GM18511 (cell line): ENCODE data around the gene ST6GALNAC6.
"Not testable (repeated sequence)": the region's sequence is repeated elsewhere in the genome, so short reads cannot be mapped to it uniquely, and the experiment has no call there.

Experiments used
- ATAC-seq: cut with Tn5 transposase; IDR thresholded peaks from one replicate; pipeline ENCODE4 v1.9.1; 2021; ENCODE audit warnings: mild to moderate bottlenecking, moderate library complexity; ENCODE audit not compliant: unreplicated experiment

The ST6GALNAC6 gene

DNA sequence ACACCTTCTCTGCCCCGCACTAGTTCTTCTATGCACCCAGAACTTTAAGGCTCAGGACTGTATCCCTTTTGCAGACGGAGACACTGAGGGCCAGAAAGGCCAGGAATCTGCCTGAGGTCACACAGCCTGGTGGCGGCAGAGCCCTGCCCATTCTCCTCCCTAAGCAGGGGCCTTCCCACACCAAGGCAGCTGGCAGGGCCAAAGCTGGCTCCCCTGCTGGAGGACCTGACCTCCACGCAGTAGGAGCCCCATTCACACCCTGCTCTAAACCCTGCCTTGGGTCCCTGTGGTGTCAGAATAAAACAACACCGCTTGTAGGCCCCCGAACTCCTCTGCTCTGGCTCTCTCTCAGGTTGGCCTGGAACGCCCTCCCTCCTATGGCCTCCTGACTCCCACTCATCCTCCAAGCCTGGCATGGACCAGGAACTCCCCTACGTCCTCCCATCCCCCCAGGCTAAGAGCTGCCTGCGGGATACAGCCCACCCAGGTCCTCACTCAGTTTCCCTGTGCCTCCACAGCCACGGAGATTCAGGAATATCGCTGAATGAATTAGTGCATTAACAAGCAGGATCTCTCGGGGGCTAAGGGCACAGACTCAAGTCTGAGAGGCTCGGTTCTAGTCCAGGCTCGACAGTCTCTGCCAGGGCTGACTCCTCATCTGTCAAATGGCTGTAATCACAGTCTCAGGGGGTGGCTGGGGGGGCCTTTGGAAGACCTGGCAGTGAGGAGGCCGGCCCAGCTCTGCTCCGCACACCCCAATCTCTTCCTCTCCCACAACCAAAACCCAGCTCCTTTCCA is 2.8 kb downstream of the ST6GALNAC6 start:
- no peak for ATAC-seq

GRCh38 chr9:127895811-127896210 is 3.6 kb downstream of the ST6GALNAC6 start:
- ATAC-seq = no peak

- ATAC-seq = no peak
These were observed 6.0 kb downstream of the ST6GALNAC6 start for GRCh38 chr9:127893392-127893791.

DNA sequence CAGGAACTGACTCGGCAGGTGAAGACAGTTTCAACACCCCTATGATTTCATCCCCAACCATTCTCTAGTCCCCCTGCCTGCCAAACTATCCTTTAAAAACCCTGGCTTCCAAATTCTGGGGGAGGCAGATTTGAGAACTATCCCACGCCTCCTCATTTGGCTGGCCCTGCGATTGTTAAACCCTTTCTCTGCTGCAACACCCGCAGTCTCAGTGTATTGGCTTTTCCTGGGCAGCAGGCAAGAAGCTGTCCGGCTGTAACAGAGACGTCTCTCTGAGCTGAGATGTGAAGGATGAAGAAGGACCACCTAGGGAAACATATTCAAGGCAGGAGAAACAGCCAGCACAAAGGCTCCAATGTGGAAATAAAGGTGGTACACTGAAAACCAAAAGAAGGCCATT is 6.6 kb downstream of the ST6GALNAC6 start:
- ATAC-seq = no peak

- no peak for ATAC-seq
These were observed 9.3 kb downstream of the ST6GALNAC6 start for GRCh38 chr9:127890053-127890452.

GRCh38 chr9:127887792-127888191 is 11.6 kb downstream of the ST6GALNAC6 start:
- ATAC-seq = no peak

DNA sequence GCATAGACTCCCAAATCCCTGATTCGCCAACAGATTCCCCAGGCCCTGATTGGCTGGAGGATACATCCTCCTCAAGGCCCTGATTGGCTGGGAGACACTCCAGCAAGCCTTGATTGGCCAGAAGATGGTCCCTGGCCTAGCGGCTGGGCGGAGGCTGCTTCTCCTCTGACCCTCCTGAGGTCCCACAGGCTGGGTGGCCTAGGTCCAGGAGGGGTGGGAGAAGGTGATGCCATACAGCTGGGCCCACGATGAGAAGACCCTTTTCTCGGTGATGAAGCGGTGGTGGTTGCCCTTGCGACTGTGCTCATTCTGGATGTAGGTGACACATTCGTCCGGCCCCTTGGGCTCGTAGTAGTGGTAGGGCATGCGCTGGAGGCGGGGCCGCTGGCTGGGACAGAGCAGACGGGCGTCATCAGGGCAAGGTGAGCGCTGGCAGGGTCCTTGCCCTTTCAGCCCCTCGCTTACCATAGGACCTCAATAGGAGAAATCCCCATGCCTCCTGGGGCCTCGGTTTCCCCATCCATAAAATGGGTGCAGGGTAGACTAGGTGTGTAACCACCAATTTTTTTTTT is 12.9 kb downstream of the ST6GALNAC6 start:
- no peak for ATAC-seq

DNA sequence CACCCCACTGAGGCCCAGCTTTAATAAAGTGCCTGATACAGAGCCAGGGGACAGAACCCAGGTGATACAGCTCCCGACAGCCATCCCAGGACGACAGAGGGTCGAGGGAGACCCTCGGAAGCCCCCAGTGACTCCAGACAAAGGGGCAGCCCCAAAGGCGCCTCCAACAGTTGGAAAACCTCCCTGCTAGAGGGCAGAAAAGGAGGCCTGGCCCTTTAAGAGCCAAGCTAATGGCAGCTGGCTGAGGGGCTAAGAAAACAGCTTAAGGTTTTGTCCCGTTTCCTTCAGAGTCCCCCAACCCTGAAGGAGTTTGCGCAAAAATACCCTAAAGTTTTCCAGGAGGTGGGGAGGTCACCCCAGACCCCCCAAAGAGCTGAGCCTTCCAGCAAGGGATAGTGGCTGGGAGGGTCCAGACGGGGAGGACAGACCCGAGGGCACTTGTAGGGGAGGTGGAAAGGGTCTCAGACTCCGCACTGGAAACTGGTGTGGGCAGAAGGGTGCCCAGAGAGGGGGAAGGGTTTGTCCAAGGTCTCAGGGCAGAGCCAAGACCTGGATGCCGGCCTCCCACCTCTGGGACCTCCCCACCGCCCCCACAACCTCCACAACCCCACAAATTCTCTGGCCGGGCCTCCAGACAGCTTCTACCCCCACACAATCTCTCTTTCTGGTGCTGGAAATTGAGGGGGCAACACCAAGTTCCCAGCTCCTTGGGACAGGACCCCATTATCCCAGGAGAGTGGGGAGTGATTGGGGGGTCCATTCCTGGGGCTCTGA is 13.7 kb downstream of the ST6GALNAC6 start:
- ATAC-seq = no peak

DNA sequence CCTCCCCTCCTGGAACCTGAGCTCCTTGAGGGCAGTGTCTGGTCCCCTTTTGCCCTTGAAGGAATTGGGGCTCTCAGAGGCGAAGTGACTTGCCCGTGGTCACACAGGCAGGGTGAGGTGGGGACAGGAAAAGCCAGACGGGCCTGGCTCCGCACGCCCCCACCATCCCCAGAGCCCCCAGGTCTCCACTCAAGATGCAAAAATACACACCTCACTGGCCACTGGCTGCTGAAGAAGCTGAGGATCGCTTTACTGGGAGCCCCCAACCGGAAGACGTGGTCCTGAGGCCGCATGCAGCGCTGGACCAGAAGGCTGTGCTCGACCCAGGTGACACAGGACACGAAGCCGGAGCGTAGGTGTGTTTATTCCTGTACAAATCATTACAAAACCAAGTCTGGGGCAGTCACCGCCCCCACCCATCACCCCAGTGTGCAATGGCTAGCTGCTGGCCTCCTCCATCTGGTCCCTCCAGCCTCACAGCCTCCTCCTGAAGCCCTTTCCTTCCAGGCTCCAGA is 14.4 kb downstream of the ST6GALNAC6 start:
- ATAC-seq = no peak

- ATAC-seq = no peak
These were observed 14.9 kb downstream of the ST6GALNAC6 start for GRCh38 chr9:127884427-127884911.

DNA sequence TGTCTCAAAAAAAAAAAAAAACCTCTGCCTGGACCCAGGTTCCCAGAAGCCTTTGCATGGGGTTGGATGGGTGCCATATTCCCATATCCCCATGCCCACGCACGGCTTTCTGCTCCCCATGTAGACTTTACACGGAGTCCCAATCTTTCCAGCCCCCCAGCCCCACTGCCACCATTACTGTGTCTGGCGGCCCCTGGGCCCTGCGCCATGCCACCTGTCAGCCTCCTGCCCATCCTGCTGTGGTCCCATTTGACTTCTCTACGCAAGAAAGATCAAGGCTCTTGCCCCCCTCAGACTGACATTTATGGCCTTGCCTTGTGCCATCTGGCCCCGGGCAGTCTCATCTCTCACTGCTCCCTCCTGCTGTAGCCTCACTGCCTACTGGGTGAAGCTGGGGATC is 15.4 kb downstream of the ST6GALNAC6 start:
- ATAC-seq = no peak

- not testable (repeated sequence) for ATAC-seq
These were observed 17.7 kb downstream of the ST6GALNAC6 start for GRCh38 chr9:127881715-127882114.

DNA sequence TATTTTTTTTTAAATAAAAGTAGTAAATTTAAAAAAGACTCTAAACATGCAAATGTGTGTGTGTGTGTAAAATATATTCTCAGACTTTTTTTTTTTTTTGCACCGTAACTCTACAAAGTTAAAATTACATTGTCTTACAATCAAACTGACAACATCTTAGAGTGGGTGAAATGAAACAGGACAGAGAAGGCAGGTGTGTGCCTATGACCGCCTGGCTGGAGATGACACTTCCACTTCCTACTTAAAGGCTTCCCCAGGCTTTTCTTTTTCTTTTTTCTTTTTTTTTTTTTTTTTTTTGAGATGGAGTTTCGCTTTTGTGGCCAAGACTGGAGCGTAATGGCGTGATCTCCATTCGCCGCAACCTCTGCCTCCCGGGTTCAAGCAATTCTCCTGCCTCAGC is 19.3 kb downstream of the ST6GALNAC6 start:
- no peak for ATAC-seq

DNA sequence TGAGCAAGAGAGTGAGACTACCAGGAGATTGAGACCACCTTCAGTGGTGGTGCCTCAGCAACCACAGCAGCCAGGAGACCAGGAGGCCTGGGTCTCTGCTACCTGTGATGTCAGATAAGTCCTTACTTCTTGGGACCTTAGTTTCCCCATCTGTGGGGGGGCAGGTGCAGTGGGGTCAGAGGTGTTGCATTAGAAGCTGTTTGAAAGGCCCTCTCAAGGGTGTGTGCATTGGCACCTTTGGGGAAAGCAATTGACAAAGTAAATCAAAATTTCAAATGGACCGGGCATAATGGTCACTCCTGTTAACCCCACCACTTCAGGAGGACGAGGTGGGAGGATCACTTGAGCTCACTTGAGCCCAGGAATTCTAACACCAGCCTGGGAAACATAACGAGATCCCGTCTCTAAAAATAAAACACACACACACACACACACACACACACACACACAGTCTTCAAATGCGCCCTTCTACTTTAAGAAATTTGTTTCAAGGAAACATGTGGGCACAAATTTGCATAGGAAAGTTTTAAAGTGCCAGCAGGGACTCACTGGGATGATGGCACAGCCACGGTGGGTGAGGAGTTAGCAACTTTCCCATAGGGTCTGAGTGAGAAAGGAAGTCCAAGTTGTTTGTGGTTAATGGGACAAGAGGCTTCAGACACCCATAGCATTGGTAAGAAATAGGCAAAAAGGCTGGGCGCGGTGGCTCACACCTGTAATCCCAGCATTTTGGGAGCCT is 20.6 kb downstream of the ST6GALNAC6 start:
- no peak for ATAC-seq

DNA sequence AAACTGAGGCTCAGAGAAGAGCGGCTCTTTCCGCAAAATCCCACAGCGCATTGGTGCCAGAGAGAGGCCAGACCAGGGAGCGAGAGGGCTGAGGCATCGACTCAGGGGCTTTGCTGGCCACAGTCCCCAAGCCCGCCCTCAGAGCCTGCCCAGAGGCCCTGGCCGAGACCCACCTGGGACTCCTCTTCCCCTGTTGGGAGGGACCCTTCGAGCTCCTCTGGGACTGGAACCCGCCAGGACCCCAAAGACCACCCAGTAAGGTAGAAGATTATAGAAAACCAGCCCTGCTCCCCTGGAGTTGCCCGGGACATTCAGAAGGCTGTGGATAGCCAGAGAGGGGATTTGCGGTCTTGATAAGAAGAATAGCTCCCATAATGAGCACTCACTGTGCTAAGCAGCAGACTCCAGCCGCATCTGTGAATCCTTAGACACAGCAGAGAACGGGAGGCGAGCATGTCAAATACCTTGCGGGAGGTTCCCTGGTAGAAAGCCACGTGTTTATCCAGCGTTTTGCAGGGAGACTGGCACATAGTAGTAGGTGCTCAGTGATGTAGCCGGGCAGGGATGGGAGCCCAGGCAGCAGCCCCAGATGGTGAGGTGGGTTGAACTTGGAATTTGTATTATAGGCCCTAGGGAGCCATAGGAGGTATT is 21.3 kb downstream of the ST6GALNAC6 start:
- ATAC-seq = no peak

DNA sequence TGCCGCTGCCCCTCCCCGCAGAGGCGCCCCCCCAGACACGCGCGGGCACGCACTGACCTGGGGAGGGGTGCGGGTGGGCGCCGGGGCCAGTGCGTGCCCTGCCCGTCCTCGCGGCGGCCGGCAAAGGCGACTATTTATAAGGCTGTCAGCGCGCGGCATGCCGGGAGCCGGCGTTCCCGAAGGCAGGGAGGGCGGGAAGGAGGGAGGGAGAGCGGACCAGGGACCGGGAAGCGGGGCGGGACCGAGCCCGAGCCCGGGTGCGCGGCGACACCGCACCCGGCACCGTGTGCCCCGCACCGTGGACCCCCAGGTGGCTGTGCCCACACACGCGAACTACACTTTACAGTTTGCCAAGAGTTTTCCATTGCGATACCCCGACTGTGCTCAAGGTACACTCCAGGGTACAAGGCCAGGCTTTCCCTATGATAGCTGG is 21.8 kb downstream of the ST6GALNAC6 start, which contains the start of gene AK1:
Gene AK1, minus strand, starts transcription at position 110 of the 433 bp plus-strand sequence. CDS start 3,058 bp downstream, outside the sequence.
- ATAC-seq = no peak

GRCh38 chr9:127876764-127877562 is 22.4 kb downstream of the ST6GALNAC6 start:
- no peak for ATAC-seq

DNA sequence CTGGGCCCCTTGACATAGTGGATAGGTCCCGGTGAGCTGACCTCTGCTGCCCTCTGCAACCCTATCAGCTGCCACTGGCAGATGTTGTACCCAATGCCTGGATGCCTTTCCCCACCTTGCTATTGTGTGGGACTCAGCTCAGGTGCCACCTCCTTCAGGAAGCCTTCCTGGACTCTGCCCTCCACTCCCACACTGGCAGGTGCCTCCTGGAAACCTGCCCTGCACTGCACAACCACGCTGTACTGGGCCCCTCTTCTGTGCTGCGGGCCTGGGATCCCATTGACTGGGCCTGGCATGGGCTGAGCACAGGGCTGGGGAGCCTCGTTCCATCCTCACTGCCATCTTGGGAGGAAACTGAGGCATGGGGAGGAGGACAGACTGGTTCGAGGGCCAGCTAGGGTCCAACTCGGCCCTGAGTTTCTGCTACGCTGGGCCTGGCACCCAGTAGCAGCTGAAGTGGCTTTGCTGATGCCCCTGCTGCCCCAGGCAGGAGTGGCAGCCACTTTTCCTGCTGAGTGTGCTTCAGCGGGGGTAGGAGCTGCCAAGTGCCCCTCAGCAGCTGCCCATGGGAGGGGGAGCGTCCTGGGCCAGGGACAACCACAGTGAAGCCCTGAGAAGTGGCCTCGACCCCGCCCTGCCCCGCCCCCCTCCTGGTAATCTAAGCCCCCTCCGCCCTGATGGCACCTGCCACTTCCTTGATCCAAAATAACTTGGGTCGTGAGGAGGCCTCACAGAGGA is 23.2 kb downstream of the ST6GALNAC6 start:
- no peak for ATAC-seq
